ENCODE measurements around the gene EPHA1. TPM values are rescaled to one million over a fixed set of nuclear protein-coding genes. Genes with fewer than 3 reads are reported as not detected.

Gene EPHA1
- total RNA-seq, 2 experiments from 2014 or later = 1.0 to 1.3 TPM

- no peaks in the 10 kb centered on the region for H3K36me3 Mint-ChIP-seq (ENCODE audit: low read depth)
- CTCF ChIA-PET = interaction anchor here (0.5 to 4.1 kb wide), 3 partner anchors 10 to 103 kb away, joined by 3 to 23 read pairs (median 3); partner anchors contain the start of gene EPHA1
- peaks cover 8% of the 10 kb centered on the region for H3K4me1 Mint-ChIP-seq (ENCODE audit: low read depth)
- no peak overlapping the region for H3K4me3 Mint-ChIP-seq
- intact Hi-C loops (cut with micrococcal nuclease) = no loop called here
- DNase-seq = no peak
- no peak overlapping the region for H3K27ac Mint-ChIP-seq
- no peaks in the 10 kb centered on the region for H3K9me3 Mint-ChIP-seq
- peaks cover 2% of the 10 kb centered on the region for H3K27me3 Mint-ChIP-seq (ENCODE audit: low read depth)
Observed at GRCh38 chr7:143343596-143343995, 65.1 kb downstream of the EPHA1 start.

- H3K27me3 Mint-ChIP-seq (ENCODE audit: low read depth) = peaks cover 3% of the 10 kb centered on the region
- DNase-seq = no peak
- H3K4me3 Mint-ChIP-seq = no peak overlapping the region
- intact Hi-C loops (cut with micrococcal nuclease) = no loop called here
- no peaks in the 10 kb centered on the region for H3K9me3 Mint-ChIP-seq
- no peaks in the 10 kb centered on the region for H3K36me3 Mint-ChIP-seq (ENCODE audit: low read depth)
- no peak overlapping the region for H3K27ac Mint-ChIP-seq
- CTCF ChIA-PET = interaction anchor here (0.6 to 4.1 kb wide), 4 partner anchors 27 to 102 kb away, joined by 3 to 23 read pairs (median 4); no protein-coding TSS in a partner anchor
- H3K4me1 Mint-ChIP-seq (ENCODE audit: low read depth) = peaks cover 8% of the 10 kb centered on the region
Observed at GRCh38 chr7:143341842-143342241, 66.8 kb downstream of the EPHA1 start.

Small RNA genes lying within 50 kb of the gene (microRNA-seq; reads per million reads assigned to microRNA genes)
- not detected for gene MIR6892 (ENCODE audit: borderline microRNAs expressed, borderline replicate concordance)

Other genes starting within 250 kb of the EPHA1 start
- gene TAS2R39, start 225.4 kb downstream of the EPHA1 start, total RNA-seq = not detected
- not detected for gene TAS2R40, start 186.8 kb downstream of the EPHA1 start, total RNA-seq
- gene GSTK1, start 145.4 kb downstream of the EPHA1 start, total RNA-seq = 100 to 1,000 TPM; 186 to 187 TPM
- under 1 TPM; 0.64 to 0.74 TPM for gene TMEM139, start 123.9 kb downstream of the EPHA1 start, total RNA-seq
- gene CASP2, start 120.5 kb downstream of the EPHA1 start, total RNA-seq = 100 to 1,000 TPM; 116 to 124 TPM
- gene CLCN1, start 92.7 kb downstream of the EPHA1 start, total RNA-seq = not detected
- gene FAM131B, start 46.1 kb downstream of the EPHA1 start, total RNA-seq = 1 to 10 TPM; 1.5 to 1.7 TPM
- 10 to 100 TPM; 75.1 to 81.5 TPM for gene ZYX, start 27.5 kb downstream of the EPHA1 start, total RNA-seq
- not detected for gene TAS2R60, start 34.6 kb upstream of the EPHA1 start, total RNA-seq
- not detected for gene TAS2R41, start 69.0 kb upstream of the EPHA1 start, total RNA-seq
- gene CTAGE15, start 162.9 kb upstream of the EPHA1 start, total RNA-seq = not detected
- gene TCAF2, start 212.1 kb upstream of the EPHA1 start, total RNA-seq = 10 to 100 TPM; 29.2 to 31.4 TPM

All from activated naive CD4-positive, alpha-beta T cell treated with anti-CD3 and anti-CD28 coated beads for 36 hours (primary cell).